Karpas-422 (cell line): Measurements from ENCODE around the gene RXFP4. TPM values are rescaled to one million over a fixed set of nuclear protein-coding genes. Genes with fewer than 3 reads are reported as not detected.

ENCODE experiments used
- DNase-seq: peaks from one replicate; pipeline ENCODE4 v3.0.0-alpha.2; 2015
- H2AFZ ChIP-seq: fragments of 200-600 bp; sonication (generic); 2 replicates; pipeline ENCODE4 v1.6.1; 2014; ENCODE audit warnings: antibody characterized with exemption, low read length, mixed read lengths
- H3K27ac ChIP-seq: fragments of 200-600 bp; sonication (generic); 2 replicates; pipeline ENCODE4 v1.5.1; 2014; ENCODE audit warnings: mild to moderate bottlenecking, low read length, moderate library complexity
- H3K27me3 ChIP-seq: fragments of 200-600 bp; sonication (generic); 2 replicates; pipeline ENCODE4 v1.6.1; 2014; ENCODE audit warnings: low read length, mixed read lengths
- H3K36me3 ChIP-seq: fragments of 200-600 bp; sonication (generic); 2 replicates; pipeline ENCODE4 v1.6.1; 2014; ENCODE audit warnings: low read length, mixed read lengths; ENCODE audit not compliant: insufficient read depth
- H3K4me1 ChIP-seq: fragments of 200-600 bp; sonication (generic); 2 replicates; pipeline ENCODE4 v1.6.1; 2014; ENCODE audit warnings: mild to moderate bottlenecking, low read length, mixed read lengths
- H3K4me2 ChIP-seq: fragments of 200-600 bp; sonication (generic); 2 replicates; pipeline ENCODE4 v1.6.1; 2014; ENCODE audit warnings: low read length, low read depth, mild to moderate bottlenecking; ENCODE audit not compliant: poor library complexity, severe bottlenecking
- H3K4me3 ChIP-seq: fragments of 200-600 bp; sonication (generic); 2 replicates; pipeline ENCODE4 v1.5.1; 2014; ENCODE audit warnings: mild to moderate bottlenecking, antibody characterized with exemption, low read length, mixed read lengths
- H3K79me2 ChIP-seq: fragments of 200-600 bp; sonication (generic); 2 replicates; pipeline ENCODE4 v1.6.1; 2014; ENCODE audit warnings: mild to moderate bottlenecking, low read length, mixed read lengths
- H3K9ac ChIP-seq: fragments of 200-600 bp; sonication (generic); 2 replicates; pipeline ENCODE4 v1.6.0; 2014; ENCODE audit warnings: low read length
- H3K9me2 ChIP-seq: fragments of 200-600 bp; sonication (generic), shearing (Covaris generic); replicated peaks from 2 replicates; pipeline ENCODE4 v1.6.0; 2014; ENCODE audit warnings: mild to moderate bottlenecking, low read length, moderate library complexity; ENCODE audit not compliant: insufficient read depth
- H3K9me3 ChIP-seq: fragments of 300-700, 200-600 bp; sonication (generic); 2 replicates; pipeline ENCODE4 v1.6.1; 2014; ENCODE audit warnings: low read length, mixed read lengths
- H4K20me1 ChIP-seq: fragments of 200-600 bp; sonication (generic); 2 replicates; pipeline ENCODE4 v1.6.1; 2014; ENCODE audit warnings: mild to moderate bottlenecking, antibody characterized with exemption, low read length, low read depth; ENCODE audit not compliant: insufficient read depth
- total RNA-seq: library from RNA; depleted of rRNA; stranded (reverse); fragments of >200 nt; shearing (Covaris generic); gene quantifications from 2 replicates; pipeline ENCODE4 v1.2.3, GENCODE V29; 2014; ENCODE audit warnings: low replicate concordance

RXFP4 gene
- total RNA-seq, 1 experiment from 2014 or later: not detected

DNA sequence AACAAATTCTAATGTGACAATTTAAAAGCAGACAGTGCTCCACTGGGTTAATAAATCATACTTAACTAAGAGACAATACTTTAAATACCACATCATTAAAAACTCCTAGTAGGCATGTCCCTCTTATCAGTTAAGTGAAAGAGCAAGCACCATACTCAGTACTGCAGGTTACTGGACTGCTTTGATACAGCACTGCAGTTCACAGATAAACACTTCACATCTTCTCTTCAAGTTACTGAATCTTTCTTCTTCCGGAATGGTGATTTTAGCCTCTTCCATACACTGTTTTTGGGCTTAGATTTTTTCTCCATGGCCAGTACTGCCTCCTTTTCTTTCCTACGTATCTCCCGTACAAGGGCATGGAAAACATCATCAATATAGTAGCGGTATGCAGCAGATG, 41.3 kb upstream of the RXFP4 start:
- DNase-seq: no peak
- Histone ChIP-seq H2AFZ (no peak overlapping the region), H3K27ac (no peak overlapping the region), H3K4me1 (no peaks in the 10 kb centered on the region), H3K4me3 (no peak overlapping the region), H3K27me3 (no peaks in the 10 kb centered on the region), H3K9me2 (no peaks in the 10 kb centered on the region), H3K9ac (no peak overlapping the region), H3K4me2 (no peak overlapping the region), H4K20me1 (no peaks in the 10 kb centered on the region), H3K9me3 (no peaks in the 10 kb centered on the region), H3K79me2 (no peaks in the 10 kb centered on the region), H3K36me3 (peaks cover 51% of the 10 kb centered on the region)

DNA sequence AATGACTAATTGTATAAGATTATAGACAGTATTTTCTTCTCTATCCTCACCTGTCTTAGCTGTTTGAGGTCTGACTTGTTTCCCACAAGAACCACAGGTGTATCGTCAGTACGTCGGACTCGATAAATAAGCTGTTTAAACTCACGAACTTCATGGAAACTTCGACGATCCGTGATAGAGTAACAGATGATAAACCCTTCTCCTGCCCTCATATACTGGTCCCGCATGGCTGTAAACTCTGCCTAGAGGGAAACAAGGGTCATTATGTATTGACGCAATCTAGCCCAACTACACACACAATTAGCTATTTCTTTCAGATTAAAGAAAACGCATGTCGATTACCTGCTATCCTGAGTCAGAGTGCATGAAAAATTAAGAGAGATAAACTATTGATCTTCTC, 37.2 kb upstream of the RXFP4 start:
- H2AFZ ChIP-seq: no peak overlapping the region
- H4K20me1 ChIP-seq: no peaks in the 10 kb centered on the region
- H3K9me3 ChIP-seq: no peaks in the 10 kb centered on the region
- H3K36me3 ChIP-seq: peaks cover 48% of the 10 kb centered on the region
- H3K27me3 ChIP-seq: no peaks in the 10 kb centered on the region
- H3K79me2 ChIP-seq: 0 out of 2 replicates have a peak, but pooled peaks cover 3% of the 10 kb centered on the region
- no peak overlapping the region for H3K9ac ChIP-seq
- H3K27ac ChIP-seq: no peak overlapping the region
- H3K9me2 ChIP-seq: no peaks in the 10 kb centered on the region
- no peak overlapping the region for H3K4me3 ChIP-seq
- H3K4me2 ChIP-seq: no peak overlapping the region
- DNase-seq: no peak
- no peaks in the 10 kb centered on the region for H3K4me1 ChIP-seq

DNA sequence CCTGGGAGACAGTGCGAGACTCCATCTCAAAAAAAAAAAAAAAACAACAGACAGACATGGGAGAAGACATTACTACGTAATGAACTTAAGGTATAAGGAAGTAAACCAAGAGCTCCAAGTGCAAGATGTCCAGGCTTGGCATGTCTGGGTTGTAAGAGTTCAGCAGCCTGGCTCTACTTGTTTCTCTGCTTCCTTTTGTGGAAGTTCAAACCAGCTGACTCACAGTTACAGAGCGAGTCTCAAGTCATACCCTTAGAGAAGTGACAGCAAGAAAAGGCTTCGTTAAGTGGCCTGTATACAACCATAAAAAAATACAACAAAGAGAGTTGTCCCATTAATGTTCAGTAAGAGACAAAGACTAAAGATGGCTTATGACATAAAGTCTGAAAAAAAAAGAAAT, 31.5 kb upstream of the RXFP4 start:
- Histone ChIP-seq H3K4me2 (peak overlapping the region; percentile 93), H3K9ac (no peak overlapping the region), H3K4me3 (peak overlapping the region; percentile 90)

DNA sequence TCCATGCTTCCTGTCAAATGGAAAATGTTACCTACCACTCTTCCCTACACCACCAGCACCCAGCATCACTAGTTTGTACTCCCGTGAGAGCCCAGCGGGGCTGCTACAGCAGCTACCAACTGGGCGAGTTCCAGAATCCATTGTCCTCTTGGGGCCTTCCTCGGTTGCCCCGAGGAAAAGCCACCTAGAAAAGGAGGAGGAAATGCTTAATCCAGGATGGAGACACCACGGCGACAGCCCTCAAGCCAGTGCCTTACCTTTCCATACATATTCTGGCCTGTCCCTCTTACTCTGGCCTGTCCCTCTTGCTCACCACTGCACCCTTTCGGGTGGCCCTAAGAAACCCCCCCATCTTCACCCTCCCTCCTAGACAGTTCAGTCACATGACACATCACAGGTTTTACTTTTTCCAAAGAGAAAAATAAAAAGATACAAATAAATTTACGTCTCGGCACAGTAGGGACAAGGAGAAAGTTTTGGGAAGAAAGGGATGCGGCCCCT, 30.8 kb upstream of the RXFP4 start:
- H3K27ac ChIP-seq: peak overlapping the region; percentile 39; the same call in 1 of the 2 replicates
- H4K20me1 ChIP-seq: no peaks in the 10 kb centered on the region
- H3K9me2 ChIP-seq: no peaks in the 10 kb centered on the region
- no peaks in the 10 kb centered on the region for H3K27me3 ChIP-seq
- H3K4me2 ChIP-seq: peak overlapping the region; percentile 93
- no peak for DNase-seq
- H3K4me3 ChIP-seq: peak overlapping the region; percentile 90
- H3K4me1 ChIP-seq: peaks cover 20% of the 10 kb centered on the region
- H3K9me3 ChIP-seq: no peaks in the 10 kb centered on the region
- H3K9ac ChIP-seq: peak overlapping the region; percentile 80
- H3K79me2 ChIP-seq: peaks cover 15% of the 10 kb centered on the region
- H3K36me3 ChIP-seq: peaks cover 34% of the 10 kb centered on the region; the same call in 1 of the 2 replicates
- no peak overlapping the region for H2AFZ ChIP-seq

More for the DNA sequence above, 31.5 kb upstream of the RXFP4 start:
- Histone ChIP-seq H3K27me3 (no peaks in the 10 kb centered on the region), H3K79me2 (peaks cover 15% of the 10 kb centered on the region), H3K36me3 (peaks cover 37% of the 10 kb centered on the region), H3K27ac (no peak overlapping the region), H3K9me2 (no peaks in the 10 kb centered on the region), H3K4me1 (peaks cover 20% of the 10 kb centered on the region), H3K9me3 (no peaks in the 10 kb centered on the region), H2AFZ (no peak overlapping the region), H4K20me1 (no peaks in the 10 kb centered on the region)
- no peak for DNase-seq

DNA sequence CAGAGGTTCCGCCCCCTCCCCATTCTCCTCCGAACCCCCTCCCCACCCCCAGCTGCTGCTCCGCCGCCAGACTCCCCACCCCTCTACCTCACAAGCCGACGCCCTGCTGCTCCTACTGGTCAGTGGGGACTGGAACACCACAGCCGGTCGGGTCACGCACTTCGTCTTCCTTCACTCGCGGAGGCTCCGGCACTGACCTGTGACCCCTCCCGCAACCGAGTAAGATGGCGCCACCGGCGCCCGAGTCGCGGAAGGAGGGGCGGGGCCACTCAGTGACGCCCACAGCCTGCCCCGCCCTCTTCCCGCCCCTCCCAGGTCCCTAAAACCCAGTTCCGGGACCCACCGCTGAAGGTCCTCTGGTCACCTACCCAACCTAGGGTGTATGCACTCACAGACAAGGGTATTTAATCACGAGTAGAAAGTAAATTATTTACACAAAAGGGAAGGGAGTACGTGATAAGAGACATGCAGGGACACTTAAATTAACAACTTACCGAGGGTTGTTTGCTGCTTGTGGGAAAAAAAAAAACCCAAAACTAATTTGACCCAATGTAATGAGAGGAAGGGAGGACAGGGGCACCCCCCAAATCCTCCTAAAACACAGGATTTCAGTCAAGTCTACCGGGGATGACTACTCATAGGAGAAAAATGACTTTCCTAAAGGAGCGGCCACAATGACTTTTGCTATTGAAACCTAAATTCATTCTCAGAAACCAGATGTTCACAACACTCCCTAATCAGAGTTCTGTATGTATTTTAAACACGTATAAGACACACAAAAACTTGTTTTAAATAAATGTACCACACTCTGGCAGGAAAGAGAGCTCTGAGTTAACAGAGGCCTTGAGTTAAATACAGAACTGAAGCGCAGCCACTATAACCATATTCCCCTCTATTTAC, 30.0 kb upstream of the RXFP4 start, which contains the start of gene RIT1:
Gene RIT1 (minus strand): TSS at position 194 of the 900 bp plus-strand sequence. CDS start 588 bp downstream, outside the sequence.
- Histone ChIP-seq H3K4me2 (peak within 1 kb of the TSS; percentile 93), H3K4me3 (peak within 1 kb of the TSS; percentile 90), H3K79me2 (peaks cover 15% of the 10 kb centered on the region), H3K4me1 (peaks cover 20% of the 10 kb centered on the region), H4K20me1 (no peaks in the 10 kb centered on the region), H3K36me3 (peaks cover 38% of the 10 kb centered on the region; the same call in 1 of the 2 replicates), H3K9ac (peak within 1 kb of the TSS; percentile 80), H3K9me2 (no peaks in the 10 kb centered on the region), H2AFZ (no peak within 1 kb of the TSS; the same call in 1 of the 2 replicates), H3K9me3 (no peaks in the 10 kb centered on the region), H3K27ac (peak within 1 kb of the TSS; percentile 51), H3K27me3 (no peaks in the 10 kb centered on the region)
- DNase-seq: peak; percentile 94

DNA sequence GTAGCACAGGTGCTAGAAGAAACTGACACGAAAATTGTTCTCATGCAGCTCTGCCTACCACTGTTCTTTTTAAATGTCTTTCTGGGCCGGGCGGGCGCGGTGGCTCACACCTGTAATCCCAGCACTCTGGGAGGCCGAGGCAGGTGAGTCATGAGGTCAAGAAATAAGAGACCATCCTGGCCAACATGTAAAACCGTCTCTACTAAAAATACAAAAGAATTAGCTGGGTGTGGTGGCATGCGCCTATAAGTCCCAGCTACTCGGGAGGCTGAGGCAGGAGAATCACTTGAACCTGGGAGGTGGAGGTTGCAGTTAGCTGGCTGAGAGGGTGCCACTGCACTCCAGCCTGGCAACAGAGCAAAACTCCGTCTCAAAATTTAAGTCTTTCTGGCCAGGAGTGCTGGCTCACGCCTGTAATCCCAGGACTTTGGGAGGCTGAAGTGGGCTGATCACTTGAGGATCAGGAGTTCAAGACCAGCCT, 29.3 kb upstream of the RXFP4 start:
- H3K27ac ChIP-seq: peak overlapping the region; percentile 51
- H3K79me2 ChIP-seq: peaks cover 15% of the 10 kb centered on the region
- no peaks in the 10 kb centered on the region for H3K9me3 ChIP-seq
- no peaks in the 10 kb centered on the region for H3K9me2 ChIP-seq
- peaks cover 20% of the 10 kb centered on the region for H3K4me1 ChIP-seq
- H3K36me3 ChIP-seq: peaks cover 45% of the 10 kb centered on the region; the same call in 1 of the 2 replicates
- H3K4me2 ChIP-seq: peak overlapping the region; percentile 93
- H3K9ac ChIP-seq: no peak overlapping the region
- H3K4me3 ChIP-seq: no peak overlapping the region
- no peak overlapping the region for H2AFZ ChIP-seq
- DNase-seq: no peak
- H4K20me1 ChIP-seq: no peaks in the 10 kb centered on the region
- H3K27me3 ChIP-seq: no peaks in the 10 kb centered on the region

DNA sequence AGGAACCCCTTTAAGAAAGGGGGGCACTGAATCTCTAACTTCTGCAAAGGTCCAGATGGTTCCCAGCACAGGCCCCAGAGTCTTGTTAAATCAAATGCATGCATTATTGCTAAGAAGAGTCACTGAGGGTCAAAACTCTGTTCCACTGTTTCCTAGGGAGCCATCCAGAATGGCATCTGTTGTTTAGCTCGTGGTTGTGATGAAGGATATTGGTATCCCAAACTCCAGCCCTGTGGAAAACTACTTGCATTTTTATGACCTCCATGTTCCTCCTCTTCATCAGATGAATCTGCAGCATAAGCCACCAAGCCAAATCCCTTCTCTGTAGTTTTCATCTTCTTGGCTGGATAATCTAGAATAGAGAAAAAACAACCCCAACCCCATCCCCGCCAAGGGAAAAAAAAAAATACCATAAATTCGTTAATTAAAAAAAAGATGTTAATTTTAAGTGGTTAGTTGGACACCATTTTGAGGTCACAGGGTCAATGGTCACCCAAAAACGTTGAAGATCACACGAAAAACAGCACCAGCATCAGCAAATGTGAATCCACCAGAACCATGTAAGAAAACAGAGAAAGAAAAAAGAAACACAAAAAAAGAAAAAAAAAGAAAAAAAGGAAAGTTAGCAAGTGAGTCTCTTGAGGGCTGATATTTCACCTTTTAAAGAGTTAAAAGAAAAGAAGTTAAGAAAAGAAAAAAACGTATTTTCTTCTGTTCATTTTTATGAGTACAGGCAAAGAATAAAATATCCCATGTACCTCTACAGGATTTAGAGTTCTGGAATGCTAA, 27.3 kb upstream of the RXFP4 start:
- H3K9ac ChIP-seq: no peak overlapping the region
- H4K20me1 ChIP-seq: 0 out of 2 replicates have a peak, but pooled peaks cover 8% of the 10 kb centered on the region
- H2AFZ ChIP-seq: no peak overlapping the region
- no peak overlapping the region for H3K27ac ChIP-seq
- peaks cover 12% of the 10 kb centered on the region for H3K79me2 ChIP-seq
- no peaks in the 10 kb centered on the region for H3K9me2 ChIP-seq
- no peak overlapping the region for H3K4me3 ChIP-seq
- H3K9me3 ChIP-seq: no peaks in the 10 kb centered on the region
- H3K27me3 ChIP-seq: no peaks in the 10 kb centered on the region
- DNase-seq: no peak
- peaks cover 20% of the 10 kb centered on the region for H3K4me1 ChIP-seq
- H3K36me3 ChIP-seq: peaks cover 53% of the 10 kb centered on the region; the same call in 1 of the 2 replicates
- H3K4me2 ChIP-seq: no peak overlapping the region
